Keratinocyte (primary cell): ENCODE measurements around the gene MRPL3. TPM values are rescaled to one million over a fixed set of nuclear protein-coding genes. Genes with fewer than 3 reads are reported as not detected.

Experiments used
- DNase-seq: peaks from one replicate; pipeline ENCODE4 v3.0.0-alpha.2; 2011; ENCODE audit warnings: low read depth, missing footprints, low spot score
- FAIRE-seq: peaks from 2 replicates; lab custom pipeline; 2011; peaks lifted over from hg19 to GRCh38; lab: Jason Lieb, UNC
- H2AFZ ChIP-seq: 2 replicates; pipeline ENCODE4 v1.6.0; 2012; ENCODE audit warnings: low read length, control low read depth, inconsistent platforms; ENCODE audit not compliant: control insufficient read depth
- H3K27ac ChIP-seq: 2 replicates; pipeline ENCODE4 v1.5.1; 2011; ENCODE audit warnings: low read length; ENCODE audit not compliant: control insufficient read depth, insufficient read depth
- H3K27me3 ChIP-seq: 3 replicates; pipeline ENCODE4 v1.6.0; 2011; ENCODE audit warnings: low read length; ENCODE audit not compliant: control insufficient read depth, insufficient read depth; ENCODE audit errors: extremely low read depth
- H3K36me3 ChIP-seq, 2 experiments: 2 replicates in 1 of 2; 3 replicates in 1 of 2; pipeline ENCODE4 v1.5.1; 2011; ENCODE audit warnings: low read length in 2 of 2, mild to moderate bottlenecking in 1 of 2; ENCODE audit not compliant: control insufficient read depth in 2 of 2, insufficient read depth in 2 of 2; ENCODE audit errors: extremely low read depth in 1 of 2
- H3K4me1 ChIP-seq: 3 replicates; pipeline ENCODE4 v1.5.1; 2011; ENCODE audit warnings: low read length; ENCODE audit not compliant: control insufficient read depth, insufficient read depth; ENCODE audit errors: extremely low read depth
- H3K4me2 ChIP-seq: 3 replicates; pipeline ENCODE4 v1.6.0; 2011; ENCODE audit warnings: low read depth, low read length; ENCODE audit not compliant: control insufficient read depth, insufficient read depth; ENCODE audit errors: extremely low read depth
- H3K4me3 ChIP-seq, 3 experiments: fragments of 200-600 bp in 1 of 3; sonication (generic) in 1 of 3; 2 replicates in 2 of 3; 3 replicates in 1 of 3; pipeline ENCODE4 v1.5.1; 2011 to 2016; ENCODE audit warnings: low read length in 3 of 3, mild to moderate bottlenecking in 3 of 3, control low read depth in 2 of 3, inconsistent platforms in 1 of 3, low read depth in 1 of 3, mixed read lengths in 1 of 3, mixed run types in 1 of 3, moderate library complexity in 1 of 3; ENCODE audit not compliant: control insufficient read depth in 2 of 3, insufficient read depth in 2 of 3; ENCODE audit errors: extremely low read depth in 1 of 3
- H3K79me2 ChIP-seq: 2 replicates; pipeline ENCODE4 v1.6.0; 2012; ENCODE audit warnings: low read length; ENCODE audit not compliant: control insufficient read depth, insufficient read depth
- H3K9ac ChIP-seq: 3 replicates; pipeline ENCODE4 v1.6.0; 2011; ENCODE audit warnings: low read length; ENCODE audit not compliant: control insufficient read depth, insufficient read depth; ENCODE audit errors: extremely low read depth
- H3K9me1 ChIP-seq: 3 replicates; pipeline ENCODE4 v1.6.0; 2011; ENCODE audit warnings: low read length; ENCODE audit not compliant: control insufficient read depth, insufficient read depth; ENCODE audit errors: extremely low read depth
- H3K9me3 ChIP-seq: 2 replicates; pipeline ENCODE4 v1.5.1; 2012; ENCODE audit warnings: low read depth, low read length; ENCODE audit not compliant: control insufficient read depth
- H4K20me1 ChIP-seq: 3 replicates; pipeline ENCODE4 v1.6.0; 2011; ENCODE audit warnings: low read length; ENCODE audit not compliant: control insufficient read depth, insufficient read depth; ENCODE audit errors: extremely low read depth
- CTCF ChIP-seq, 3 experiments: IDR thresholded peaks in 1 of 3; conservative IDR thresholded peaks in 1 of 3; optimal IDR thresholded peaks in 1 of 3; 2 replicates in 2 of 3; 3 replicates in 1 of 3; pipeline versions ENCODE3 to v1.5.1; 2011; ENCODE audit warnings: low read length in 3 of 3, mild to moderate bottlenecking in 3 of 3, moderate library complexity in 2 of 3, control low read depth in 1 of 3, inconsistent platforms in 1 of 3; ENCODE audit not compliant: insufficient read depth in 2 of 3; ENCODE audit errors: extremely low read depth in 1 of 3
- EZH2 ChIP-seq: IDR thresholded peaks from one replicate; pipeline ENCODE4 v1.6.1; 2012; ENCODE audit warnings: inconsistent platforms, mild to moderate bottlenecking, low read length, moderate library complexity
- dilution Hi-C: fragments of 300-500 bp; cut with MboI; formaldehyde crosslinking; loops from one replicate; pipeline ENCODE4 v1.7.0; 2020; ENCODE audit warnings: low sequenced_read_pairs; ENCODE audit not compliant: extremely low pct_ligation_motif_present
- polyA plus RNA-seq, 5 experiments: library from polyadenylated mRNA; depleted of rRNA in 3 of 5; stranded (reverse) in 3 of 5; stranded (forward) in 1 of 5; unstranded in 1 of 5; fragments of >200 nt; gene quantifications; 1 replicate in 1 of 5; 2 replicates in 3 of 5; 3 replicates in 1 of 5; pipeline versions ENCODE4 v1.2.1 to v1.2.3, GENCODE V29; 2011 to 2012; ENCODE audit warnings: missing spikeins in 2 of 5, low read depth in 1 of 5, low replicate concordance in 1 of 5

MRPL3 gene
- polyA plus RNA-seq, 1 donor (not counting 4 experiments of a cell fraction or from before 2014, with no cell fraction given) = 228 TPM

DNA sequence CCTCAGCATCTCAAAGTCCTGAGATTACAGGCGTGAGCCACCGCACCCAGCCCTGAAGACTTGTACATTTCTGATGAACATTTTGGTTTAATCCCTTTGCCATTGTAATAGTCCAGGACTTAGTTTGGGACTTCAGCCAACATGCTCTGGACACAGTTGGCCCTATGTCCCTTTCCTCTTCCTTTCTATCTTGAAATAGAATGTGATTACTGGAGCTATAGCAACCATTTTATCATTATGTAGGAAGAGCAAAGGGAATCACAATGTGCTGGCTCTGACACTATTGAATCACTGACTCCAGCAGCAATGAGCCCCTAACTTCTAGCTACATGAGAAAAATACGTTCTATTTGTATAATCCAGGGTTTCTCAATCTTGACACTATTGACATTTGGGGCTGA lies 34.8 kb upstream of the MRPL3 start:
- H3K4me3 ChIP-seq = no peak overlapping the region
- H3K9me1 ChIP-seq = no peaks in the 10 kb centered on the region
- no peaks in the 10 kb centered on the region for H3K9me3 ChIP-seq
- no peak for DNase-seq
- H3K27ac ChIP-seq = no peak overlapping the region
- dilution Hi-C loops = no loop called here
- no peak overlapping the region for H3K9ac ChIP-seq
- no peak for FAIRE-seq
- peaks cover 3% of the 10 kb centered on the region for H3K27me3 ChIP-seq
- H3K79me2 ChIP-seq = no peaks in the 10 kb centered on the region
- no peaks in the 10 kb centered on the region for H4K20me1 ChIP-seq
- H3K4me2 ChIP-seq = no peak overlapping the region
- no peaks in the 10 kb centered on the region for H3K36me3 ChIP-seq
- no peak for TF ChIP-seq CTCF (optimal IDR thresholded peaks at IDR 0.05 in 1 of 3, IDR thresholded peaks at IDR 0.05 in 1 of 3, conservative IDR thresholded peaks at IDR 0.05 in 1 of 3; ENCODE audit: extremely low read depth in 1 of 3, insufficient read depth in 2 of 3, low read length in 3 of 3)
- TF ChIP-seq EZH2 = no peak
- H3K4me1 ChIP-seq = peaks cover 10% of the 10 kb centered on the region
- no peak overlapping the region for H2AFZ ChIP-seq

GRCh38 chr3:131535596-131535995 lies 32.8 kb upstream of the MRPL3 start:
- peak; percentile 30 for DNase-seq
- H3K9ac ChIP-seq = no peak overlapping the region

More at GRCh38 chr3:131535596-131535995, 32.8 kb upstream of the MRPL3 start:
- H3K4me2 ChIP-seq = peak overlapping the region; percentile 49
- H2AFZ ChIP-seq = no peak overlapping the region
- TF ChIP-seq CTCF (optimal IDR thresholded peaks at IDR 0.05 in 1 of 3, IDR thresholded peaks at IDR 0.05 in 1 of 3, conservative IDR thresholded peaks at IDR 0.05 in 1 of 3; ENCODE audit: extremely low read depth in 1 of 3, insufficient read depth in 2 of 3, low read length in 3 of 3) (no peak), EZH2 (no peak)
- dilution Hi-C loops = no loop called here
- H3K4me3 ChIP-seq = no peak overlapping the region
- peaks cover 10% of the 10 kb centered on the region for H3K4me1 ChIP-seq
- H3K27me3 ChIP-seq = peaks cover 3% of the 10 kb centered on the region
- no peaks in the 10 kb centered on the region for H3K9me3 ChIP-seq
- H3K27ac ChIP-seq = no peak overlapping the region
- H3K79me2 ChIP-seq = no peaks in the 10 kb centered on the region
- H3K36me3 ChIP-seq = no peaks in the 10 kb centered on the region
- H4K20me1 ChIP-seq = no peaks in the 10 kb centered on the region
- FAIRE-seq = no peak
- no peaks in the 10 kb centered on the region for H3K9me1 ChIP-seq
